ENCODE data around the gene SF3A2. TPM values are rescaled to one million over a fixed set of nuclear protein-coding genes. Genes with fewer than 3 reads are reported as not detected.

SF3A2 gene
- total and polyA plus RNA-seq, 2 donors (not counting 3 experiments of a cell fraction or from before 2014, with no cell fraction given): 21.5 to 164 TPM

DNA sequence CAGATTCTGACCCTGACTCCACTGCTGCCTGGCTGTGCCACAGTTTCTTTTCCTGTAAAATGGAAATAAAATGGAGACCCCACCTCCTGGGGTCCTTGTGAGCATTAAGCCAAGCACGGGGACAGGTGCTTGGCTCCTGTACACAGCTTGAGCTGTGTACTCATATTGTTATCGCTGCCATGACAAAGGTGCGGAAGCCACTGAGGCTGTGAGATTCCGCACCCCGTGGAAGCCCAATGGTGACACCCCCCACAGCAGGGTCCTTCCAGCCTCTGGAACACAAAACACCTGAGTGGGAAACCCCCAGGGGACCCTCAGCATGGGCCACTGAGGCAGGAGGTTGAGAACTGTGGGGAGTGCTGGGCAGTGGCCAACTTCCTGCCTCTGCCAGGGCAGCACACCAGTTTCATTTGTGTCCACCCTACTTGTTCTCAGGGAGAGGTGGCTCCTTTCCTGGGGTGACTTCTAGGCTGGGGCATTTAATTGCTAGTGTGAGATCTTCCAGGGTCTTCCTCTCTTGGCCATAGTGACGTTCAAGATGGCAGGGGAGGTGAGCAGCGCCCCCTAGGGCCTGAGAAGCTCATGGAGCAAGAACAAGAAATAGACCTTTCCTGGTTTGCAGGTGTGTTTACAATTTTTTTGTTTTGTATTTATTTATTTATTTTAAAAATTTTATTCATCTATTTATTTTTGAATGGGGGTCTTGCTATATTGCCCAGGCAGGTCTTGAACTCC is 25.0 kb downstream of the SF3A2 start:
- Histone ChIP-seq H3K9ac (replicated peaks; ENCODE audit: extremely low read depth, insufficient read depth, low read length) (no peak overlapping the region), H3K4me1 (ENCODE audit: control insufficient read depth, extremely low read depth, insufficient read depth, low read length) (peaks cover 4% of the 10 kb centered on the region), H3K9me1 (replicated peaks; ENCODE audit: control insufficient read depth, extremely low read depth, insufficient read depth, low read length) (no peaks in the 10 kb centered on the region), H3K27me3 (ENCODE audit: control insufficient read depth in 2 of 2, insufficient read depth in 2 of 2, low read length in 2 of 2) (no peaks in the 10 kb centered on the region), H3K27ac (ENCODE audit: insufficient read depth, low read depth, low read length) (no peak overlapping the region), H2AFZ (ENCODE audit: low read depth, low read length) (no peak overlapping the region), H3K79me2 (ENCODE audit: control insufficient read depth, insufficient read depth, low read length) (no peaks in the 10 kb centered on the region), H3K4me2 (ENCODE audit: insufficient read depth, low read length) (no peak overlapping the region), H4K20me1 (replicated peaks; ENCODE audit: control insufficient read depth, extremely low read depth, insufficient read depth, low read length) (no peaks in the 10 kb centered on the region), H3K4me3 (replicated peaks in 1 of 3; ENCODE audit: insufficient read depth in 1 of 3, low read depth in 1 of 3, low read length in 3 of 3) (no peak overlapping the region), H3K36me3 (ENCODE audit: control insufficient read depth in 2 of 2, extremely low read depth in 1 of 2, insufficient read depth in 2 of 2, low read length in 2 of 2) (no peaks in the 10 kb centered on the region), H3K9me3 (replicated peaks; ENCODE audit: control insufficient read depth, insufficient read depth, low read length) (no peaks in the 10 kb centered on the region)
- peak; percentile 79 for FAIRE-seq
- dilution Hi-C loops (cut with MboI; ENCODE audit: extremely low pct_ligation_motif_present, low sequenced_read_pairs) (no loop called here), intact Hi-C loops (cut with micrococcal nuclease) (no loop called here)
- BruUV-seq (replicated peaks): no TSS peak
- peak; percentile 49 for DNase-seq (ENCODE audit: low read depth, low spot score)
- TF ChIP-seq, protein P1, sequence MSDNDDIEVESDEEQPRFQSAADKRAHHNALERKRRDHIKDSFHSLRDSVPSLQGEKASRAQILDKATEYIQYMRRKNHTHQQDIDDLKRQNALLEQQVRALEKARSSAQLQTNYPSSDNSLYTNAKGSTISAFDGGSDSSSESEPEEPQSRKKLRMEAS (IDR thresholded peaks at IDR 0.05; ENCODE audit: insufficient read depth, insufficient read length): no peak
- TF ChIP-seq POLR2A (IDR thresholded peaks at IDR 0.05; ENCODE audit: low read depth, low read length) (no peak), JUN (IDR thresholded peaks at IDR 0.05; ENCODE audit: borderline replicate concordance, insufficient read depth, insufficient read length, low read depth) (no peak), CTCF (IDR thresholded peaks at IDR 0.05; ENCODE audit: extremely low read depth in 1 of 2, insufficient read depth in 1 of 2, low read depth in 1 of 2, low read length in 2 of 2) (peak; percentile 70), EZH2 (IDR thresholded peaks at IDR 0.05; ENCODE audit: borderline replicate concordance, low read depth, low read length, severe bottlenecking) (no peak), GATA2 (IDR thresholded peaks at IDR 0.05; ENCODE audit: insufficient read depth, insufficient read length, low read depth, low read length) (no peak), FOS (IDR thresholded peaks at IDR 0.05; ENCODE audit: borderline replicate concordance, insufficient read depth, low read length) (no peak)
- ChIA-PET POLR2A (no interaction called here), CTCF (interaction anchor here (0.5 to 3.0 kb wide), 21 partner anchors 9 to 350 kb away, joined by 3 to 40 read pairs (median 4); partner anchors contain the start of genes AMH and AP3D1)

All from endothelial cell of umbilical vein (primary cell).